NOMO-1 treated with dmso at 0.1 percent for 144 hours (cell line): Measurements from ENCODE around the gene OGFR.
A peak's percentile ranks its signal among the peaks of the same experiment; 100 is the strongest.

ENCODE experiments used
- DNase-seq: peaks from one replicate; lab custom pipeline; 2025; ENCODE audit not compliant: unreplicated experiment; lab: John Stamatoyannopoulos, UW

OGFR gene

GRCh38 chr20:62782149-62782892 lies 22.3 kb upstream of the OGFR start:
- no peak for DNase-seq

- no peak for DNase-seq
Observed at GRCh38 chr20:62782893-62783278, 21.7 kb upstream of the OGFR start.

GRCh38 chr20:62784497-62784896 lies 20.1 kb upstream of the OGFR start:
- no peak for DNase-seq

- no peak for DNase-seq
Observed at GRCh38 chr20:62785393-62785792, 19.2 kb upstream of the OGFR start.

- DNase-seq = no peak
Observed at GRCh38 chr20:62786157-62786556, 18.5 kb upstream of the OGFR start.

- no peak for DNase-seq
Observed at GRCh38 chr20:62787321-62787720, 17.3 kb upstream of the OGFR start.

- DNase-seq = no peak
Observed at GRCh38 chr20:62787866-62788265, 16.8 kb upstream of the OGFR start.

GRCh38 chr20:62788607-62789006 lies 16.0 kb upstream of the OGFR start:
- DNase-seq = no peak

- no peak for DNase-seq
Observed at GRCh38 chr20:62790075-62790474, 14.6 kb upstream of the OGFR start.

- DNase-seq = peak; percentile 91
Observed at GRCh38 chr20:62791301-62792181, 13.1 kb upstream of the OGFR start.

GRCh38 chr20:62792182-62792939 lies 12.3 kb upstream of the OGFR start:
- no peak for DNase-seq

GRCh38 chr20:62792940-62793756 lies 11.5 kb upstream of the OGFR start:
- no peak for DNase-seq

- no peak for DNase-seq
Observed at GRCh38 chr20:62793757-62794006, 11.0 kb upstream of the OGFR start.

- peak; percentile 78 for DNase-seq
Observed at GRCh38 chr20:62794007-62794724, 10.5 kb upstream of the OGFR start.

GRCh38 chr20:62795023-62795761 lies 9.4 kb upstream of the OGFR start:
- peak; percentile 9 for DNase-seq

GRCh38 chr20:62796699-62797491 lies 7.7 kb upstream of the OGFR start:
- no peak for DNase-seq

- no peak for DNase-seq
Observed at GRCh38 chr20:62797671-62798532, 6.7 kb upstream of the OGFR start.

- no peak for DNase-seq
Observed at GRCh38 chr20:62799036-62799435, 5.6 kb upstream of the OGFR start.
